ENCODE results near the gene TTN. TPM values are rescaled to one million over a fixed set of nuclear protein-coding genes. Genes with fewer than 3 reads are reported as not detected.

Gene TTN
- total RNA-seq, 1 donor from 2014 or later: 3,032 TPM

- intact Hi-C loops (cut with DNase I): no loop called here
- DNase-seq (ENCODE audit: missing footprints): no peak
- peak; percentile 42 for ATAC-seq
These were observed 39.8 kb downstream of the TTN start for GRCh38 chr2:178767094-178768060.

- intact Hi-C loops (cut with DNase I): no loop called here
- ATAC-seq (no peak), DNase-seq (ENCODE audit: missing footprints) (no peak)
These were observed 43.1 kb downstream of the TTN start for GRCh38 chr2:178764097-178764496.

GRCh38 chr2:178761759-178762371 lies 45.4 kb downstream of the TTN start:
- no peak for ATAC-seq
- no peak for DNase-seq (ENCODE audit: missing footprints)
- intact Hi-C loops (cut with DNase I): no loop called here

GRCh38 chr2:178756843-178757242 lies 50.4 kb downstream of the TTN start:
- intact Hi-C loops (cut with DNase I): no loop called here
- DNase-seq (ENCODE audit: missing footprints) (no peak), ATAC-seq (peak; percentile 68)

- DNase-seq (ENCODE audit: missing footprints) (no peak), ATAC-seq (no peak)
- intact Hi-C loops (cut with DNase I): no loop called here
These were observed 50.9 kb downstream of the TTN start for GRCh38 chr2:178756343-178756742.

GRCh38 chr2:178747767-178748166 lies 59.5 kb downstream of the TTN start:
- no peak for DNase-seq (ENCODE audit: missing footprints)
- ATAC-seq: peak; percentile 18
- intact Hi-C loops (cut with DNase I): no loop called here

GRCh38 chr2:178734518-178734917 lies 72.7 kb downstream of the TTN start:
- intact Hi-C loops (cut with DNase I): no loop called here
- ATAC-seq: no peak

GRCh38 chr2:178733975-178734374 lies 73.2 kb downstream of the TTN start:
- intact Hi-C loops (cut with DNase I): no loop called here
- ATAC-seq: no peak
- DNase-seq (ENCODE audit: missing footprints): no peak

More at GRCh38 chr2:178734518-178734917, 72.7 kb downstream of the TTN start:
- no peak for DNase-seq (ENCODE audit: missing footprints)

- DNase-seq (ENCODE audit: missing footprints) (no peak), ATAC-seq (no peak)
- intact Hi-C loops (cut with DNase I): no loop called here
These were observed 74.3 kb downstream of the TTN start for GRCh38 chr2:178732913-178733312.

- ATAC-seq: no peak
- DNase-seq (ENCODE audit: missing footprints): no peak
- intact Hi-C loops (cut with DNase I): no loop called here
These were observed 75.9 kb downstream of the TTN start for GRCh38 chr2:178731300-178731699.

GRCh38 chr2:178730049-178730448 lies 77.2 kb downstream of the TTN start:
- DNase-seq (ENCODE audit: missing footprints) (no peak), ATAC-seq (peak; percentile 40)

GRCh38 chr2:178723786-178724346 lies 83.4 kb downstream of the TTN start:
- no peak for ATAC-seq
- no peak for DNase-seq (ENCODE audit: missing footprints)
- intact Hi-C loops (cut with DNase I): no loop called here

More at GRCh38 chr2:178730049-178730448, 77.2 kb downstream of the TTN start:
- intact Hi-C loops (cut with DNase I): no loop called here

- no peak for ATAC-seq
- intact Hi-C loops (cut with DNase I): no loop called here
- DNase-seq (ENCODE audit: missing footprints): no peak
These were observed 84.9 kb downstream of the TTN start for GRCh38 chr2:178722296-178722695.

GRCh38 chr2:178718988-178719387 lies 88.2 kb downstream of the TTN start:
- ATAC-seq (peak; percentile 40), DNase-seq (ENCODE audit: missing footprints) (no peak)
- intact Hi-C loops (cut with DNase I): no loop called here

- intact Hi-C loops (cut with DNase I): no loop called here
- DNase-seq (ENCODE audit: missing footprints): no peak
- ATAC-seq: no peak
These were observed 88.9 kb downstream of the TTN start for GRCh38 chr2:178718283-178718682.

- intact Hi-C loops (cut with DNase I): no loop called here
These were observed 90.8 kb downstream of the TTN start for GRCh38 chr2:178716394-178716793.

GRCh38 chr2:178715366-178715765 lies 91.9 kb downstream of the TTN start:
- DNase-seq (ENCODE audit: missing footprints) (no peak), ATAC-seq (no peak)
- intact Hi-C loops (cut with DNase I): no loop called here

More at GRCh38 chr2:178716394-178716793, 90.8 kb downstream of the TTN start:
- no peak for DNase-seq (ENCODE audit: missing footprints)
- ATAC-seq: no peak

- intact Hi-C loops (cut with DNase I): no loop called here
- DNase-seq (ENCODE audit: missing footprints): no peak
- ATAC-seq: no peak
These were observed 99.7 kb downstream of the TTN start for GRCh38 chr2:178707476-178707875.

GRCh38 chr2:178704876-178705275 lies 102.3 kb downstream of the TTN start:
- ATAC-seq (no peak), DNase-seq (ENCODE audit: missing footprints) (no peak)
- intact Hi-C loops (cut with DNase I): no loop called here

GRCh38 chr2:178702361-178702760 lies 104.9 kb downstream of the TTN start:
- ATAC-seq: no peak
- intact Hi-C loops (cut with DNase I): no loop called here
- no peak for DNase-seq (ENCODE audit: missing footprints)

All from Right ventricle myocardium inferior (tissue), 1 donor.